HG03558 (cell line): ENCODE data around the gene DMD.

ENCODE experiments used
- ATAC-seq: cut with Tn5 transposase; IDR thresholded peaks from one replicate; pipeline ENCODE4 v1.9.1; 2021; ENCODE audit warnings: moderate number of reproducible peaks; ENCODE audit not compliant: unreplicated experiment; ENCODE audit errors: extremely low read depth

DMD gene

GRCh38 chrX:31233941-31234496 is 1977.3 kb downstream of the DMD start:
- no peak for ATAC-seq

- ATAC-seq, result no peak
Measured at GRCh38 chrX:31232506-31232905, 1978.8 kb downstream of the DMD start.

GRCh38 chrX:31228909-31229308 is 1982.4 kb downstream of the DMD start:
- peak; percentile 94 for ATAC-seq

GRCh38 chrX:31228415-31228832 is 1982.9 kb downstream of the DMD start:
- no peak for ATAC-seq

- ATAC-seq, result no peak
Measured at GRCh38 chrX:31227250-31227649, 1984.1 kb downstream of the DMD start.

- ATAC-seq, result no peak
Measured at GRCh38 chrX:31225819-31226218, 1985.5 kb downstream of the DMD start.

GRCh38 chrX:31224381-31225012 is 1986.9 kb downstream of the DMD start:
- no peak for ATAC-seq

GRCh38 chrX:31223817-31224216 is 1987.5 kb downstream of the DMD start:
- ATAC-seq, result peak; percentile 77

GRCh38 chrX:31222946-31223345 is 1988.4 kb downstream of the DMD start:
- no peak for ATAC-seq

GRCh38 chrX:31219174-31219573 is 1992.2 kb downstream of the DMD start:
- ATAC-seq, result no peak

- no peak for ATAC-seq
Measured at GRCh38 chrX:31217084-31217483, 1994.3 kb downstream of the DMD start.

- ATAC-seq, result no peak
Measured at GRCh38 chrX:31215277-31215815, 1996.0 kb downstream of the DMD start.

- ATAC-seq, result no peak
Measured at GRCh38 chrX:31213941-31214340, 1997.4 kb downstream of the DMD start.

GRCh38 chrX:31212856-31213748 is 1998.2 kb downstream of the DMD start:
- no peak for ATAC-seq

GRCh38 chrX:31209005-31209628 is 2002.2 kb downstream of the DMD start:
- ATAC-seq, result no peak

- ATAC-seq, result no peak
Measured at GRCh38 chrX:31201503-31201902, 2009.8 kb downstream of the DMD start.

- no peak for ATAC-seq
Measured at GRCh38 chrX:31200430-31200829, 2010.9 kb downstream of the DMD start.

GRCh38 chrX:31199840-31200114 is 2011.6 kb downstream of the DMD start:
- ATAC-seq, result no peak

- no peak for ATAC-seq
Measured at GRCh38 chrX:31199056-31199839, 2012.1 kb downstream of the DMD start.
